H1 (cell line): Measurements from ENCODE around the gene SERPINE2. TPM values are rescaled to one million over a fixed set of nuclear protein-coding genes. Genes with fewer than 3 reads are reported as not detected.

Experiments used
- CTCF ChIA-PET: fragments of 300-600 bp; sonication (Branson Sonifier 250); formaldehyde crosslinking; loops from one replicate; lab custom pipeline; 2021; ENCODE audit not compliant: partially characterized antibody; lab: Charles Lee
- POLR2A ChIA-PET: fragments of 300-600 bp; sonication (Branson Sonifier 250); formaldehyde crosslinking; loops from one replicate; lab custom pipeline; 2021; ENCODE audit warnings: inconsistent platforms; ENCODE audit not compliant: partially characterized antibody; lab: Charles Lee
- DNase-seq, 2 experiments: peaks; one replicate each; pipeline versions ENCODE4 v3.0.0 to v3.0.0-alpha.2; 2010 to 2022; ENCODE audit warnings: low spot score in 2 of 2, low read depth in 1 of 2, mixed read lengths in 1 of 2
- FAIRE-seq: peaks from 2 replicates; lab custom pipeline; 2011; peaks lifted over from hg19 to GRCh38; lab: Jason Lieb, UNC
- H2AFZ ChIP-seq: 2 replicates; pipeline ENCODE4 v1.8.1; 2012; ENCODE audit warnings: low read length, inconsistent platforms
- H2AK5ac ChIP-seq: 2 replicates; pipeline ENCODE4 v1.6.1; 2013; ENCODE audit warnings: low read depth, low read length
- H2BK120ac ChIP-seq: replicated peaks from 2 replicates; pipeline ENCODE3; 2013; ENCODE audit warnings: low read depth, low read length, inconsistent platforms
- H2BK12ac ChIP-seq: 2 replicates; pipeline ENCODE4 v1.6.1; 2013; ENCODE audit warnings: low read depth, low read length
- H2BK15ac ChIP-seq: 2 replicates; pipeline ENCODE4 v1.6.1; 2013; ENCODE audit warnings: low read length
- H2BK20ac ChIP-seq: 2 replicates; pipeline ENCODE4 v1.6.1; 2013; ENCODE audit warnings: low read length
- H2BK5ac ChIP-seq: 2 replicates; pipeline ENCODE4 v1.6.1; 2013; ENCODE audit warnings: low read depth, low read length
- H3K14ac ChIP-seq: 2 replicates; pipeline ENCODE4 v1.6.1; 2013; ENCODE audit warnings: inconsistent platforms; ENCODE audit not compliant: insufficient read length
- H3K18ac ChIP-seq: 2 replicates; pipeline ENCODE4 v1.6.1; 2013; ENCODE audit warnings: low read length; ENCODE audit errors: extremely low read depth
- H3K23ac ChIP-seq: 2 replicates; pipeline ENCODE4 v1.6.1; 2013; ENCODE audit warnings: inconsistent platforms; ENCODE audit not compliant: insufficient read length
- H3K23me2 ChIP-seq: 2 replicates; pipeline ENCODE4 v1.6.1; 2013; ENCODE audit warnings: low read depth, low read length
- H3K27ac ChIP-seq: 2 replicates; pipeline ENCODE4 v1.6.1; 2011; ENCODE audit warnings: low read depth, low read length, inconsistent platforms
- H3K27me3 ChIP-seq, 4 experiments: replicated peaks in 1 of 4; 1 replicate in 1 of 4; 2 replicates in 3 of 4; pipeline versions ENCODE4 v1.6.1 to v1.8.1; 2011 to 2013; ENCODE audit warnings: low read length in 3 of 4, mild to moderate bottlenecking in 3 of 4, inconsistent platforms in 2 of 4, mixed read lengths in 2 of 4, moderate library complexity in 1 of 4; ENCODE audit not compliant: control insufficient read depth in 3 of 4, insufficient read depth in 3 of 4; ENCODE audit errors: extremely low read depth in 1 of 4
- H3K36me3 ChIP-seq, 4 experiments: 2 replicates each; pipeline versions ENCODE4 v1.6.1 to v1.8.1; 2011 to 2013; ENCODE audit warnings: mild to moderate bottlenecking in 4 of 4, low read length in 3 of 4, moderate library complexity in 2 of 4, control low read depth in 1 of 4, inconsistent platforms in 1 of 4; ENCODE audit not compliant: insufficient read depth in 4 of 4, control insufficient read depth in 2 of 4
- H3K4ac ChIP-seq: replicated peaks from 2 replicates; pipeline ENCODE3; 2013; ENCODE audit warnings: low read length, low read depth, mixed read lengths, inconsistent platforms; ENCODE audit not compliant: insufficient read length
- H3K4me1 ChIP-seq, 4 experiments: replicated peaks in 1 of 4; 1 replicate in 1 of 4; 2 replicates in 3 of 4; pipeline versions ENCODE4 v1.6.1 to v1.8.1; 2011 to 2013; ENCODE audit warnings: low read length in 3 of 4, inconsistent platforms in 2 of 4, mixed read lengths in 1 of 4; ENCODE audit not compliant: insufficient read depth in 4 of 4, control insufficient read depth in 3 of 4
- H3K4me2 ChIP-seq, 2 experiments: 2 replicates each; pipeline versions ENCODE4 v1.6.1 to v1.8.1; 2011 to 2013; ENCODE audit warnings: low read depth in 2 of 2, low read length in 2 of 2, control low read depth in 1 of 2, inconsistent platforms in 1 of 2, mild to moderate bottlenecking in 1 of 2; ENCODE audit not compliant: insufficient read depth in 1 of 2
- H3K4me3 ChIP-seq, 4 experiments: fragments of 200-600, 300-600 bp in 1 of 4; sonication (generic), shearing (Covaris generic), sonication (Bioruptor Twin) in 1 of 4; 2 replicates each; pipeline versions ENCODE4 v1.5.1 to v1.8.1; 2011 to 2016; ENCODE audit warnings: low read length in 4 of 4, low read depth in 3 of 4, control low read depth in 2 of 4, inconsistent platforms in 2 of 4, mild to moderate bottlenecking in 2 of 4, mixed read lengths in 1 of 4, moderate library complexity in 1 of 4; ENCODE audit not compliant: insufficient read depth in 2 of 4; ENCODE audit errors: extremely low read depth in 1 of 4
- H3K56ac ChIP-seq: replicated peaks from 2 replicates; pipeline ENCODE3; 2013; ENCODE audit warnings: low read depth, mild to moderate bottlenecking, mixed read lengths, low read length, inconsistent platforms; ENCODE audit not compliant: insufficient read length
- H3K79me1 ChIP-seq: 2 replicates; pipeline ENCODE4 v1.6.1; 2013; ENCODE audit warnings: low read depth, low read length, control low read depth
- H3K79me2 ChIP-seq, 2 experiments: 2 replicates each; pipeline versions ENCODE4 v1.6.1 to v1.8.1; 2012 to 2013; ENCODE audit warnings: low read length in 2 of 2, mild to moderate bottlenecking in 2 of 2, inconsistent platforms in 1 of 2; ENCODE audit not compliant: insufficient read depth in 2 of 2, control insufficient read depth in 1 of 2
- H3K9ac ChIP-seq, 4 experiments: replicated peaks in 1 of 4; 1 replicate in 1 of 4; 2 replicates in 3 of 4; pipeline versions ENCODE4 v1.6.1 to v1.8.1; 2011 to 2013; ENCODE audit warnings: low read depth in 3 of 4, low read length in 3 of 4, control low read depth in 2 of 4, mild to moderate bottlenecking in 2 of 4, moderate library complexity in 2 of 4, inconsistent platforms in 1 of 4; ENCODE audit errors: extremely low read depth in 1 of 4
- H3K9me3 ChIP-seq, 2 experiments: 2 replicates each; pipeline versions ENCODE4 v1.6.1 to v1.8.1; 2012 to 2013; ENCODE audit warnings: mild to moderate bottlenecking in 2 of 2, moderate library complexity in 2 of 2, control low read depth in 1 of 2, inconsistent platforms in 1 of 2, low read depth in 1 of 2, low read length in 1 of 2, mixed read lengths in 1 of 2; ENCODE audit not compliant: insufficient read depth in 2 of 2
- H4K20me1 ChIP-seq, 2 experiments: replicated peaks in 1 of 2; 2 replicates each; pipeline versions ENCODE3 to v1.8.1; 2011 to 2013; ENCODE audit warnings: inconsistent platforms in 2 of 2, low read length in 2 of 2, mild to moderate bottlenecking in 1 of 2; ENCODE audit not compliant: insufficient read depth in 2 of 2, control insufficient read depth in 1 of 2
- H4K5ac ChIP-seq: 2 replicates; pipeline ENCODE4 v1.6.1; 2013; ENCODE audit warnings: low read length, low read depth, mixed read lengths, inconsistent platforms; ENCODE audit not compliant: insufficient read length
- H4K8ac ChIP-seq: 2 replicates; pipeline ENCODE4 v1.8.0; 2013; ENCODE audit warnings: mild to moderate bottlenecking, moderate library complexity, low read length, inconsistent platforms; ENCODE audit not compliant: insufficient read depth; ENCODE audit errors: extremely low read depth
- H4K91ac ChIP-seq: replicated peaks from 2 replicates; pipeline ENCODE3; 2013; ENCODE audit warnings: low read length, mixed read lengths, inconsistent platforms; ENCODE audit not compliant: insufficient read length
- BCL11A ChIP-seq, 2 experiments: IDR thresholded peaks; one replicate each; pipeline ENCODE4 v1.6.1; 2011; ENCODE audit warnings: low read depth in 2 of 2, low read length in 2 of 2, mild to moderate bottlenecking in 2 of 2
- KDM1A ChIP-seq: fragments of 200-600, 300-600 bp; sonication (generic); IDR thresholded peaks from 2 replicates; pipeline ENCODE4 v1.7.1; 2016; ENCODE audit warnings: mild to moderate bottlenecking, low read length, borderline replicate concordance
- MAFK ChIP-seq: IDR thresholded peaks from 2 replicates; pipeline ENCODE4 v1.6.1; 2012; ENCODE audit warnings: low read depth, mild to moderate bottlenecking, improper control_type of control experiment, low read length
- POLR2AphosphoS5 ChIP-seq: IDR thresholded peaks from 2 replicates; pipeline ENCODE4 v1.6.1; 2011; ENCODE audit warnings: low read depth, low read length
- RFX5 ChIP-seq: IDR thresholded peaks from 2 replicates; pipeline ENCODE4 v1.6.1; 2011; ENCODE audit warnings: low read depth, low read length, improper control_type of control experiment, borderline replicate concordance
- SIN3A ChIP-seq, 2 experiments: IDR thresholded peaks in 1 of 2; conservative IDR thresholded peaks in 1 of 2; 2 replicates each; pipeline ENCODE4 v1.6.1; 2011 to 2012; ENCODE audit warnings: low read length in 2 of 2, improper control_type of control experiment in 1 of 2, low read depth in 1 of 2, mild to moderate bottlenecking in 1 of 2
- SP2 ChIP-seq: IDR thresholded peaks from 2 replicates; pipeline ENCODE4 v1.6.1; 2012; ENCODE audit warnings: mild to moderate bottlenecking, low read length, inconsistent platforms
- SP4 ChIP-seq: IDR thresholded peaks from 2 replicates; pipeline ENCODE4 v1.6.1; 2012; ENCODE audit warnings: low read length, inconsistent platforms
- SUZ12 ChIP-seq: fragments of 200-600 bp; sonication (generic); IDR thresholded peaks from 2 replicates; pipeline ENCODE4 v1.6.1; 2012; ENCODE audit warnings: mild to moderate bottlenecking, inconsistent platforms, low read length, moderate library complexity, mixed read lengths
- TAF7 ChIP-seq: optimal IDR thresholded peaks from 2 replicates; pipeline ENCODE3; 2011; ENCODE audit warnings: low read depth, mild to moderate bottlenecking, inconsistent platforms, low read length, moderate library complexity, borderline replicate concordance
- WGBS, 2 experiments: shearing (Covaris generic) in 1 of 2; methylation state at CpG; one replicate each; pipeline versions ENCODE4 v1.1.6 to v1.1.7; 2013 to 2015; ENCODE audit warnings: low lambda C conversion rate in 2 of 2, mixed read lengths in 2 of 2, inconsistent platforms in 1 of 2, low coverage in 1 of 2, missing lambda C conversion rate in 1 of 2; ENCODE audit not compliant: insufficient replicate concordance in 2 of 2, insufficient coverage in 1 of 2, insufficient read length in 1 of 2; ENCODE audit errors: extremely low coverage in 1 of 2, missing lambda C conversion rate in 1 of 2; 5-methylcytosine and 5-hydroxymethylcytosine counted together
- polyA plus RNA-seq, 7 experiments: library from polyadenylated mRNA; depleted of rRNA in 3 of 7; stranded (reverse) in 5 of 7; unstranded in 2 of 7; fragments of >200 nt in 5 of 7; fragments of 200-250 nt in 2 of 7; gene quantifications; 1 replicate in 5 of 7; 2 replicates in 1 of 7; 4 replicates in 1 of 7; pipeline versions ENCODE4 v1.2.1 to v1.2.3, GENCODE V29; 2011 to 2013; ENCODE audit warnings: missing spikeins in 2 of 7, mixed read lengths in 2 of 7
- total RNA-seq: library from RNA; stranded (reverse); fragmentation: NEBNext Ultra II Directional; extraction: Animal tissue kit (Norgen Biotek cat#: 25700); gene quantifications from 2 replicates; pipeline ENCODE4 v1.2.1, GENCODE V29; 2021
- TF ChIP-seq, protein P1 (sequence below): IDR thresholded peaks from 2 replicates; pipeline ENCODE4 v1.6.1; 2012; ENCODE audit warnings: low read length, inconsistent platforms

SERPINE2 gene
- total and polyA plus RNA-seq, 2 of the 8 experiments (the other 6 are each of a cell fraction or from before 2014, with no cell fraction given) = 26.2 to 76.0 TPM

DNA sequence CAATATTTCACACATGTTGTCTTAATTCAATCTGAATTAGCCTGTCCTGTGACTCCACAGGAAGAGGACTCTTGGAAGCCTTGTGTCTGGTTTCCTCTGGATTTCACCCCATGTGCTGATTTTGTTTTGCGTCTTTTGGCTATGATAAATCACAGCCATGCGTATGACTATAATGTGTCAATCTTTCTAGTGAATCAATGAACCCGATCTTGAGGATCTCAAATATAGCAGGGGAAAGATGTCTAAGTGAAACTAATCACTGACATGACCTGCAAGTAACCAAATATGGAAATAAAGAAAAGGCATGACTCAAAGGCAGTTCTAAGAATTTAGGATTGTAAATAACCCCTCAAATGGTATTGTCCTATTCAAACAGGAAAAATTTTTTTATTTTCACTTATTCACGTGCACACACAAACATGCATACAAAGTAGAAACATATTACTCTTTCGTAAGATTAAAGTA, 102.2 kb downstream of the SERPINE2 start:
- Histone ChIP-seq H3K23ac (no peak overlapping the region), H3K56ac (no peak overlapping the region), H3K79me2 (peaks cover 11 to 94% of the 10 kb centered on the region in 2 experiments), H3K79me1 (no peaks in the 10 kb centered on the region; the same call in 1 of the 2 replicates), H2AFZ (no peak overlapping the region), H3K27me3 (no peaks in the 10 kb centered on the region), H3K4me3 (peak overlapping the region in 1 of 4 experiments; percentile 38; a peak in 2 of 8 replicates), H3K36me3 (no peaks in the 10 kb centered on the region; a peak in 1 of 8 replicates), H3K4me2 (peak overlapping the region; percentile 48 to 58; a peak in 3 of 4 replicates), H3K4ac (no peak overlapping the region), H3K9me3 (no peaks in the 10 kb centered on the region), H4K91ac (peak overlapping the region; percentile 36), H3K14ac (no peak overlapping the region), H3K23me2 (no peaks in the 10 kb centered on the region), H2BK12ac (peak overlapping the region; percentile 32; the same call in 1 of the 2 replicates), H3K18ac (0 out of 2 replicates have a peak overlapping the region, but pooled peaks have one; percentile 2), H2BK20ac (peak overlapping the region; percentile 88; the same call in 1 of the 2 replicates), H2BK15ac (no peak overlapping the region), H3K27ac (no peak overlapping the region), H2BK5ac (peak overlapping the region; percentile 62; the same call in 1 of the 2 replicates), H4K8ac (no peak overlapping the region), H2AK5ac (no peak overlapping the region), H3K9ac (no peak overlapping the region), H4K5ac (no peak overlapping the region), H2BK120ac (peak overlapping the region; percentile 62), H4K20me1 (peaks cover 2 to 4% of the 10 kb centered on the region in 2 experiments), H3K4me1 (peaks cover 8 to 34% (median 30%) of the 10 kb centered on the region in 4 experiments)
- WGBS, 2 experiments = 70% methylated on average over 5 of the region's 5 CpGs; no CpG with 5 or more reads in 1 of the 2 experiments
- no peak for FAIRE-seq
- ChIA-PET POLR2A (interaction anchor here (1.1 to 2.6 kb wide), 2 partner anchors 9 to 21 kb away, joined by 3 to 11 read pairs; partner anchors contain the start of gene WDFY1), CTCF (interaction anchor here (0.8 to 1.3 kb wide), 3 partner anchors 17 to 34 kb away, joined by 3 to 4 read pairs (median 3); no protein-coding TSS in a partner anchor)
- DNase-seq = no peak
- TF ChIP-seq BCL11A (IDR thresholded peaks at IDR 0.05; ENCODE audit: low read depth in 2 of 2, low read length in 2 of 2) = no peak
- TF ChIP-seq RFX5 = no peak
- TF ChIP-seq, protein P1, sequence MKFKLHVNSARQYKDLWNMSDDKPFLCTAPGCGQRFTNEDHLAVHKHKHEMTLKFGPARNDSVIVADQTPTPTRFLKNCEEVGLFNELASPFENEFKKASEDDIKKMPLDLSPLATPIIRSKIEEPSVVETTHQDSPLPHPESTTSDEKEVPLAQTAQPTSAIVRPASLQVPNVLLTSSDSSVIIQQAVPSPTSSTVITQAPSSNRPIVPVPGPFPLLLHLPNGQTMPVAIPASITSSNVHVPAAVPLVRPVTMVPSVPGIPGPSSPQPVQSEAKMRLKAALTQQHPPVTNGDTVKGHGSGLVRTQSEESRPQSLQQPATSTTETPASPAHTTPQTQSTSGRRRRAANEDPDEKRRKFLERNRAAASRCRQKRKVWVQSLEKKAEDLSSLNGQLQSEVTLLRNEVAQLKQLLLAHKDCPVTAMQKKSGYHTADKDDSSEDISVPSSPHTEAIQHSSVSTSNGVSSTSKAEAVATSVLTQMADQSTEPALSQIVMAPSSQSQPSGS = no peak
- no peak for TF ChIP-seq POLR2AphosphoS5
- TF ChIP-seq SUZ12 = no peak
- no peak for TF ChIP-seq TAF7
- no peak for TF ChIP-seq SP4
- no peak for TF ChIP-seq SP2
- no peak for TF ChIP-seq KDM1A
- no peak for TF ChIP-seq MAFK
- TF ChIP-seq SIN3A (conservative IDR thresholded peaks at IDR 0.05 in 1 of 2, IDR thresholded peaks at IDR 0.05 in 1 of 2; ENCODE audit: low read depth in 1 of 2, low read length in 2 of 2) = no peak
